HEK293 (cell line): ENCODE results near the gene CIROP.

Experiments used
- EGR2 ChIP-seq: fragments of 450-650 bp; formaldehyde crosslinking; IDR thresholded peaks from 2 replicates; pipeline ENCODE4 v1.5.1; 2016; ENCODE audit warnings: low read depth, missing biosample characterization, missing genetic modification characterization
- GFI1B ChIP-seq: fragments of 450-650 bp; formaldehyde crosslinking; IDR thresholded peaks from 2 replicates; pipeline ENCODE4 v1.5.1; 2016; ENCODE audit warnings: missing biosample characterization, missing genetic modification characterization
- KLF1 ChIP-seq: fragments of 450-650 bp; formaldehyde crosslinking; IDR thresholded peaks from 2 replicates; pipeline ENCODE4 v1.5.1; 2016; ENCODE audit warnings: missing biosample characterization, missing genetic modification characterization
- PRDM1 ChIP-seq: fragments of 450-650 bp; formaldehyde crosslinking; IDR thresholded peaks from 2 replicates; pipeline ENCODE4; 2016; ENCODE audit warnings: missing biosample characterization, missing genetic modification characterization
- SALL2 ChIP-seq: fragments of 450-650 bp; formaldehyde crosslinking; IDR thresholded peaks from 2 replicates; pipeline ENCODE4 v1.5.0; 2017; ENCODE audit warnings: missing biosample characterization, mild to moderate bottlenecking, missing genetic modification characterization, borderline replicate concordance
- TRIM28 ChIP-seq: IDR thresholded peaks from 2 replicates; pipeline ENCODE4 v1.6.1; 2011; ENCODE audit warnings: low read length, control low read depth, borderline replicate concordance
- YY1 ChIP-seq: fragments of 450-650 bp; formaldehyde crosslinking; IDR thresholded peaks from 2 replicates; pipeline ENCODE4 v1.5.1; 2018; ENCODE audit warnings: missing biosample characterization, missing genetic modification characterization
- ZBTB1 ChIP-seq: fragments of 450-650 bp; formaldehyde crosslinking; IDR thresholded peaks from 2 replicates; pipeline ENCODE4 v1.5.1; 2016; ENCODE audit warnings: missing biosample characterization, missing genetic modification characterization
- ZBTB8A ChIP-seq: fragments of 450-650 bp; formaldehyde crosslinking; IDR thresholded peaks from 2 replicates; pipeline ENCODE4 v1.5.1; 2016; ENCODE audit warnings: missing biosample characterization, missing genetic modification characterization
- ZNF121 ChIP-seq: fragments of 450-650 bp; formaldehyde crosslinking; IDR thresholded peaks from 2 replicates; pipeline ENCODE4 v1.5.1; 2016; ENCODE audit warnings: missing biosample characterization, missing genetic modification characterization
- ZNF146 ChIP-seq: fragments of 450-650 bp; formaldehyde crosslinking; IDR thresholded peaks from 2 replicates; pipeline ENCODE4 v1.5.1; 2016; ENCODE audit warnings: missing biosample characterization, missing genetic modification characterization
- ZNF175 ChIP-seq: fragments of 450-650 bp; formaldehyde crosslinking; IDR thresholded peaks from 2 replicates; pipeline ENCODE4 v1.5.1; 2016; ENCODE audit warnings: missing biosample characterization, missing genetic modification characterization
- ZNF2 ChIP-seq: fragments of 450-650 bp; formaldehyde crosslinking; IDR thresholded peaks from 2 replicates; pipeline ENCODE4 v1.5.1; 2016; ENCODE audit warnings: missing biosample characterization, missing genetic modification characterization
- ZNF292 ChIP-seq: fragments of 450-650 bp; formaldehyde crosslinking; IDR thresholded peaks from 2 replicates; pipeline ENCODE4 v1.5.1; 2016; ENCODE audit warnings: low read depth, missing biosample characterization, missing genetic modification characterization, borderline replicate concordance
- ZNF341 ChIP-seq: fragments of 450-650 bp; formaldehyde crosslinking; IDR thresholded peaks from 2 replicates; pipeline ENCODE4; 2016; ENCODE audit warnings: low read depth, missing biosample characterization, missing genetic modification characterization
- ZNF423 ChIP-seq: fragments of 450-650 bp; formaldehyde crosslinking; IDR thresholded peaks from 2 replicates; pipeline ENCODE4 v1.5.1; 2016; ENCODE audit warnings: missing biosample characterization, missing genetic modification characterization
- ZNF510 ChIP-seq: fragments of 450-650 bp; formaldehyde crosslinking; IDR thresholded peaks from 2 replicates; pipeline ENCODE4 v1.5.1; 2018; ENCODE audit warnings: mild to moderate bottlenecking, missing genetic modification characterization, missing biosample characterization; ENCODE audit not compliant: insufficient replicate concordance
- ZNF514 ChIP-seq: fragments of 450-650 bp; formaldehyde crosslinking; IDR thresholded peaks from 2 replicates; pipeline ENCODE4 v1.5.1; 2016; ENCODE audit warnings: missing biosample characterization, missing genetic modification characterization
- ZNF530 ChIP-seq: fragments of 450-650 bp; formaldehyde crosslinking; IDR thresholded peaks from 2 replicates; pipeline ENCODE4 v1.5.1; 2016; ENCODE audit warnings: low read depth, missing biosample characterization, missing genetic modification characterization
- ZNF544 ChIP-seq: fragments of 450-650 bp; formaldehyde crosslinking; IDR thresholded peaks from 2 replicates; pipeline ENCODE4 v1.5.0; 2017; ENCODE audit warnings: missing biosample characterization, missing genetic modification characterization
- ZNF596 ChIP-seq: fragments of 450-650 bp; IDR thresholded peaks from 2 replicates; pipeline ENCODE4 v1.5.0; 2018; ENCODE audit warnings: missing biosample characterization, mild to moderate bottlenecking, missing genetic modification characterization, moderate library complexity
- ZSCAN30 ChIP-seq: fragments of 450-650 bp; IDR thresholded peaks from 2 replicates; pipeline ENCODE4 v1.5.1; 2018; ENCODE audit warnings: missing biosample characterization, mild to moderate bottlenecking, missing genetic modification characterization, moderate library complexity
- TF ChIP-seq, protein P1 (sequence below): fragments of 450-650 bp; formaldehyde crosslinking; IDR thresholded peaks from 2 replicates; pipeline ENCODE4 v1.5.1; 2016; ENCODE audit warnings: missing biosample characterization, missing genetic modification characterization, low read depth
- TF ChIP-seq, protein P2 (sequence below): fragments of 450-650 bp; formaldehyde crosslinking; IDR thresholded peaks from 2 replicates; pipeline ENCODE4 v1.5.1; 2016; ENCODE audit warnings: missing biosample characterization, missing genetic modification characterization
- TF ChIP-seq, protein P3 (sequence below): fragments of 450-650 bp; formaldehyde crosslinking; IDR thresholded peaks from 2 replicates; pipeline ENCODE4 v1.5.1; 2016; ENCODE audit warnings: missing biosample characterization, missing genetic modification characterization
- TF ChIP-seq, protein P4 (sequence below): fragments of 450-650 bp; formaldehyde crosslinking; IDR thresholded peaks from 2 replicates; pipeline ENCODE4 v1.5.1; 2017; ENCODE audit warnings: missing biosample characterization, missing genetic modification characterization
- TF ChIP-seq, protein P5 (sequence below): fragments of 450-650 bp; formaldehyde crosslinking; IDR thresholded peaks from 2 replicates; pipeline ENCODE4 v1.5.1; 2016; ENCODE audit warnings: missing biosample characterization, missing genetic modification characterization

CIROP gene

DNA sequence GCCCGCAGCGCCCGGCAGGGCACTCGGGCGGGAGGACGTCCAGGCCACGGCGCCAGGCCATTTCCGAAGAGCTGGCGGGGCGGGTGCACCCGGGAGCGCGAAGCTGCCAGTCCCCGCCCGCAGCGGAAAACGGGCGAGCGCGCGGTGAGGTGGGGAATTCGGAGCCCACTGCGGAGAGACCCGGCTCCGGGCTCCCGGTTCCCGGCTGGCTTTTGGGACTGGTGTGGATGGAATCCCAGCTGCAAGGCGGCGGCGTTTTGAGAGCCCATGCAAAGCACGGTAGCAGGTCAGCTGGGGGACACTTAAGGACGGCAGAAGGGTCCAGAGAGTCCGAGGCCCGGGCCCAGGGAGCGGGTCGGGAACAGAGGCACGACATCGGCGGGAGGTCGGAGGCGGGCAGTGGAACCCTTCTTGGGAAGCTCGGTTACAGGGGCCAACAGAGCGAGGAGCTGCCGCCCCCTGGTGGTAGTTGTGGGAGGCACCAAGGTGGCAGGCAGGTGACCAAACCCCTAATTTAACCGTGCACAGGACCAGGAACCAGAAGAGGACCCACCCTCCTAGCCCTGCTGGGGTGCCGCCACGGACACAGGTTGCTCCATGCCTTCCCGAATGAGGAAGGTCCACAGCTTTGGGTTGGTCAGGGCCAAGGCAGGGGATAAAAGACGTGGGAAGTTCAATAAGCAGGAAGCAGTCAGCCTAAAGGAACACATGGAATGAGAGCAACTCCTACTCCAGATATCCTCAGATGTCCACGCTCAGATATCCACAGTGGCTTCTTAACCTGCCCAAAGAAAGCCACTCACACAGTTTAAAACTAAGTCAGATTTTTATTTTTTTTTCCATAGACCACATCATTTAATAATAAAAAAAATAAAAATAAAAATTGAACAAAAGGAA, 46.8 kb downstream of the CIROP start (continued):
- TF ChIP-seq YY1 (tag by site-specific recombination) (no peak), ZNF544 (tag by site-specific recombination) (no peak), PRDM1 (tag by site-specific recombination) (no peak), KLF1 (0 out of 2 replicates have a peak, but pooled peaks have one; percentile 19), ZBTB8A (tag by site-specific recombination) (peak; percentile 96), ZSCAN30 (tag by site-specific recombination) (no peak), ZNF2 (tag by site-specific recombination) (peak; percentile 96), ZNF292 (tag by site-specific recombination) (no peak), ZNF146 (no peak), ZBTB1 (no peak), ZNF121 (tag by site-specific recombination) (peak; percentile 98), ZNF530 (tag by site-specific recombination) (no peak), EGR2 (tag by site-specific recombination) (peak; percentile 47; the same call in 1 of the 2 replicates), GFI1B (tag by site-specific recombination) (0 out of 2 replicates have a peak, but pooled peaks have one; percentile 32), ZNF514 (tag by site-specific recombination) (no peak), ZNF341 (tag by site-specific recombination) (peak; percentile 66), ZNF175 (tag by site-specific recombination) (no peak), ZNF423 (no peak; the same call in 1 of the 2 replicates), SALL2 (no peak), ZNF510 (no peak), ZNF596 (tag by site-specific recombination) (0 out of 2 replicates have a peak, but pooled peaks have one; percentile 16), TRIM28 (peak; percentile 35; the same call in 1 of the 2 replicates)
- TF ChIP-seq, protein P1, sequence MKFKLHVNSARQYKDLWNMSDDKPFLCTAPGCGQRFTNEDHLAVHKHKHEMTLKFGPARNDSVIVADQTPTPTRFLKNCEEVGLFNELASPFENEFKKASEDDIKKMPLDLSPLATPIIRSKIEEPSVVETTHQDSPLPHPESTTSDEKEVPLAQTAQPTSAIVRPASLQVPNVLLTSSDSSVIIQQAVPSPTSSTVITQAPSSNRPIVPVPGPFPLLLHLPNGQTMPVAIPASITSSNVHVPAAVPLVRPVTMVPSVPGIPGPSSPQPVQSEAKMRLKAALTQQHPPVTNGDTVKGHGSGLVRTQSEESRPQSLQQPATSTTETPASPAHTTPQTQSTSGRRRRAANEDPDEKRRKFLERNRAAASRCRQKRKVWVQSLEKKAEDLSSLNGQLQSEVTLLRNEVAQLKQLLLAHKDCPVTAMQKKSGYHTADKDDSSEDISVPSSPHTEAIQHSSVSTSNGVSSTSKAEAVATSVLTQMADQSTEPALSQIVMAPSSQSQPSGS, result no peak
- TF ChIP-seq, protein P2, sequence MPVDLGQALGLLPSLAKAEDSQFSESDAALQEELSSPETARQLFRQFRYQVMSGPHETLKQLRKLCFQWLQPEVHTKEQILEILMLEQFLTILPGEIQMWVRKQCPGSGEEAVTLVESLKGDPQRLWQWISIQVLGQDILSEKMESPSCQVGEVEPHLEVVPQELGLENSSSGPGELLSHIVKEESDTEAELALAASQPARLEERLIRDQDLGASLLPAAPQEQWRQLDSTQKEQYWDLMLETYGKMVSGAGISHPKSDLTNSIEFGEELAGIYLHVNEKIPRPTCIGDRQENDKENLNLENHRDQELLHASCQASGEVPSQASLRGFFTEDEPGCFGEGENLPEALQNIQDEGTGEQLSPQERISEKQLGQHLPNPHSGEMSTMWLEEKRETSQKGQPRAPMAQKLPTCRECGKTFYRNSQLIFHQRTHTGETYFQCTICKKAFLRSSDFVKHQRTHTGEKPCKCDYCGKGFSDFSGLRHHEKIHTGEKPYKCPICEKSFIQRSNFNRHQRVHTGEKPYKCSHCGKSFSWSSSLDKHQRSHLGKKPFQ (tag by site-specific recombination), result no peak
- TF ChIP-seq, protein P3, sequence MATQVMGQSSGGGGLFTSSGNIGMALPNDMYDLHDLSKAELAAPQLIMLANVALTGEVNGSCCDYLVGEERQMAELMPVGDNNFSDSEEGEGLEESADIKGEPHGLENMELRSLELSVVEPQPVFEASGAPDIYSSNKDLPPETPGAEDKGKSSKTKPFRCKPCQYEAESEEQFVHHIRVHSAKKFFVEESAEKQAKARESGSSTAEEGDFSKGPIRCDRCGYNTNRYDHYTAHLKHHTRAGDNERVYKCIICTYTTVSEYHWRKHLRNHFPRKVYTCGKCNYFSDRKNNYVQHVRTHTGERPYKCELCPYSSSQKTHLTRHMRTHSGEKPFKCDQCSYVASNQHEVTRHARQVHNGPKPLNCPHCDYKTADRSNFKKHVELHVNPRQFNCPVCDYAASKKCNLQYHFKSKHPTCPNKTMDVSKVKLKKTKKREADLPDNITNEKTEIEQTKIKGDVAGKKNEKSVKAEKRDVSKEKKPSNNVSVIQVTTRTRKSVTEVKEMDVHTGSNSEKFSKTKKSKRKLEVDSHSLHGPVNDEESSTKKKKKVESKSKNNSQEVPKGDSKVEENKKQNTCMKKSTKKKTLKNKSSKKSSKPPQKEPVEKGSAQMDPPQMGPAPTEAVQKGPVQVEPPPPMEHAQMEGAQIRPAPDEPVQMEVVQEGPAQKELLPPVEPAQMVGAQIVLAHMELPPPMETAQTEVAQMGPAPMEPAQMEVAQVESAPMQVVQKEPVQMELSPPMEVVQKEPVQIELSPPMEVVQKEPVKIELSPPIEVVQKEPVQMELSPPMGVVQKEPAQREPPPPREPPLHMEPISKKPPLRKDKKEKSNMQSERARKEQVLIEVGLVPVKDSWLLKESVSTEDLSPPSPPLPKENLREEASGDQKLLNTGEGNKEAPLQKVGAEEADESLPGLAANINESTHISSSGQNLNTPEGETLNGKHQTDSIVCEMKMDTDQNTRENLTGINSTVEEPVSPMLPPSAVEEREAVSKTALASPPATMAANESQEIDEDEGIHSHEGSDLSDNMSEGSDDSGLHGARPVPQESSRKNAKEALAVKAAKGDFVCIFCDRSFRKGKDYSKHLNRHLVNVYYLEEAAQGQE (tag by site-specific recombination), result no peak; the same call in 1 of the 2 replicates
- TF ChIP-seq, protein P4, sequence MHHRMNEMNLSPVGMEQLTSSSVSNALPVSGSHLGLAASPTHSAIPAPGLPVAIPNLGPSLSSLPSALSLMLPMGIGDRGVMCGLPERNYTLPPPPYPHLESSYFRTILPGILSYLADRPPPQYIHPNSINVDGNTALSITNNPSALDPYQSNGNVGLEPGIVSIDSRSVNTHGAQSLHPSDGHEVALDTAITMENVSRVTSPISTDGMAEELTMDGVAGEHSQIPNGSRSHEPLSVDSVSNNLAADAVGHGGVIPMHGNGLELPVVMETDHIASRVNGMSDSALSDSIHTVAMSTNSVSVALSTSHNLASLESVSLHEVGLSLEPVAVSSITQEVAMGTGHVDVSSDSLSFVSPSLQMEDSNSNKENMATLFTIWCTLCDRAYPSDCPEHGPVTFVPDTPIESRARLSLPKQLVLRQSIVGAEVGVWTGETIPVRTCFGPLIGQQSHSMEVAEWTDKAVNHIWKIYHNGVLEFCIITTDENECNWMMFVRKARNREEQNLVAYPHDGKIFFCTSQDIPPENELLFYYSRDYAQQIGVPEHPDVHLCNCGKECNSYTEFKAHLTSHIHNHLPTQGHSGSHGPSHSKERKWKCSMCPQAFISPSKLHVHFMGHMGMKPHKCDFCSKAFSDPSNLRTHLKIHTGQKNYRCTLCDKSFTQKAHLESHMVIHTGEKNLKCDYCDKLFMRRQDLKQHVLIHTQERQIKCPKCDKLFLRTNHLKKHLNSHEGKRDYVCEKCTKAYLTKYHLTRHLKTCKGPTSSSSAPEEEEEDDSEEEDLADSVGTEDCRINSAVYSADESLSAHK (tag by site-specific recombination), result no peak
- TF ChIP-seq, protein P5, sequence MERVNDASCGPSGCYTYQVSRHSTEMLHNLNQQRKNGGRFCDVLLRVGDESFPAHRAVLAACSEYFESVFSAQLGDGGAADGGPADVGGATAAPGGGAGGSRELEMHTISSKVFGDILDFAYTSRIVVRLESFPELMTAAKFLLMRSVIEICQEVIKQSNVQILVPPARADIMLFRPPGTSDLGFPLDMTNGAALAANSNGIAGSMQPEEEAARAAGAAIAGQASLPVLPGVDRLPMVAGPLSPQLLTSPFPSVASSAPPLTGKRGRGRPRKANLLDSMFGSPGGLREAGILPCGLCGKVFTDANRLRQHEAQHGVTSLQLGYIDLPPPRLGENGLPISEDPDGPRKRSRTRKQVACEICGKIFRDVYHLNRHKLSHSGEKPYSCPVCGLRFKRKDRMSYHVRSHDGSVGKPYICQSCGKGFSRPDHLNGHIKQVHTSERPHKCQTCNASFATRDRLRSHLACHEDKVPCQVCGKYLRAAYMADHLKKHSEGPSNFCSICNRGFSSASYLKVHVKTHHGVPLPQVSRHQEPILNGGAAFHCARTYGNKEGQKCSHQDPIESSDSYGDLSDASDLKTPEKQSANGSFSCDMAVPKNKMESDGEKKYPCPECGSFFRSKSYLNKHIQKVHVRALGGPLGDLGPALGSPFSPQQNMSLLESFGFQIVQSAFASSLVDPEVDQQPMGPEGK (tag by site-specific recombination), result peak; percentile 76; the same call in 1 of the 2 replicates
